IPS DF 4.7 (cell line): ENCODE results near the gene SNU13.
"Not testable (repeated sequence)": the region's sequence is repeated elsewhere in the genome, so short reads cannot be mapped to it uniquely, and the experiment has no call there.

Experiments
- DNase-seq: peaks from one replicate; pipeline ENCODE4 v3.0.0-alpha.2; 2013; ENCODE audit warnings: low spot score; ENCODE audit errors: extremely low read depth

SNU13 gene

DNA sequence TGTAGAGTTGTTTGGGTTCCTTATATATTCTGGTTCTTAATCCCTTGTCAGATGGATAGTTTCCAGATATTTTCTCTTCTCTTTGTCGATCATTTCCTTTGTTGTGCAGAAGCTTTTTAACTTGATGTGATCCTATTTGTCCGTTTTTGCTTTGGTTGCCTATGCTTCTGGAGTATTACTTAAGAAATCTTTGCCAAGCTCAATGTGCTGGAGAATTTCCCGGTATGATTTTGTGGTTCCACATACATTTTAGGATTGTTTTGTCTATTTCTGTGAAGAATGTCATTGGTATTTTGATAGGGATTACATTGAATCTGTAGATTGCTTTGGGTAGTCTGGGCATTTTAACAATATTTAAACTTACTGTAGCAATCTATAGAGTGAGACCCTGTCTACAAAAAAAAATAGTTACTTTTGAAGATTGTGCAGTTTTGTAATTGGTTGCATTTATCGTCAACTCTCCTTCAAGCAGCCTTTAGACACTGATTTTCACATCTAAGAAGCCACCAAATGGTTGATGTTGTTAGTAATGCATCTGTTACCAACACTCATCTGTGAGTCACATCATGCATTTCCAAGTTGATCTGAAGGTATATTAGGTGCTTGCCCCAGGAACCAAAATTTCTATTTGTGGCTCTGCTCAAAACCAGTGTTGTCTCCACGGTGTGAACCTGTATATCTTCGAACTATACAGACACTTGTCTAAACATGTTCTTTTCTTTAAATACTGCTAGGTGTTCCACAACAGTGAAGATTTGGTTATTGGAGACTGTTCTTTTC is 46.1 kb downstream of the SNU13 start:
- DNase-seq: no peak

DNA sequence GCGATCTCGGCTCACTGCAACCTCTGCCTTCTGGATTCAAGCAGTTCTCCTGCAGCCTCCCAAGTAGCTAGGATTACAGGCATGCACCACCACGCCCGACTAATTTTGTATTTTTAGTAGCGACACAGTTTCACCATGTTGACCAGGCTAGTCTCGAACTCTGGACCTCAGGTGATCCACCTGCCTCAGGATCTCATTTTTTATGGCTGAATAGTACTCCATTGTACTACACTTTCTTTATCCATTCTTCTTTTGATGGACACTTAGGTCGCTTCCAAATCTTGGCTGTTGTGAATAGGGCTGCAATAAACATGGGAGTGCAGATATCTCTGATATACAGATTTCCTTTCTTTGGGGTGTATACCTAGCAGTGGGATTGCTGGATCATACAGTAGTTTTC is 46.8 kb downstream of the SNU13 start:
- DNase-seq: no peak

DNA sequence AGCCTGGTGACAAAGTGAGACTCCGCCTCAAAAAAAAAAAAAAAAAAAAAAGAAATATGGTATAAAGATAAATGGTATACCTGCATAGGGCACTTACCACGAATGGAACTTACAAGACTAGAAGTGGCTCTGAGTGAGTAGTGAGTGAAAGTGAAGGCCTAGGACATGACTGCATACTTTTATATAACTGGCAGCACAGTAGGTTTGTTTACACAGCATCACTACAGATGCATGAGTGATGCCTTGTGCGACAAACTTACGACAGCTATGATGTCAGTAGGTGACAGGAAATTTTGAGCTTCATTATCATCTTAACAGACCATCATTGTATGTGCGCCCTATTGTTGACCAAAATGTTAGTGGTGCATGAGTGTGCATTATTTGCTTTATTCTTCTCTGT is 49.9 kb downstream of the SNU13 start:
- DNase-seq: no peak

DNA sequence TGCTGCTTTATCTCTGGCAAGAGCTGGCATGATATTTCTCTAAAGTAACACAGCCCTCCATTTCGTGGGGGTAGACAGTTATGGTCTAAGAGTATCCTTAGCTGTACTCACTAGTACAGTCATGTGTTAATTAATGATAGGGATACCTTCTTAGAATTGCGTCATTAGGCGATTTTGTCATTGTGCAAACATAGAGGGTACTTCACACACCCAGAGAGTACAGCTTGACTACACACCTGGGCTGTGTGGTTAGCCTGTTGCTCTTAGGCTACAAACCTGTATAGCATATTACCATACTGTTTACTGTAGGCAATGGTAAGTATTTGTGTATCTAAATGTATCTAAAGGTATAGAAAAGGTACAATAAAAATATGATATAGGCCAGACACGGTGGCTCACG is 50.5 kb downstream of the SNU13 start:
- no peak for DNase-seq

DNA sequence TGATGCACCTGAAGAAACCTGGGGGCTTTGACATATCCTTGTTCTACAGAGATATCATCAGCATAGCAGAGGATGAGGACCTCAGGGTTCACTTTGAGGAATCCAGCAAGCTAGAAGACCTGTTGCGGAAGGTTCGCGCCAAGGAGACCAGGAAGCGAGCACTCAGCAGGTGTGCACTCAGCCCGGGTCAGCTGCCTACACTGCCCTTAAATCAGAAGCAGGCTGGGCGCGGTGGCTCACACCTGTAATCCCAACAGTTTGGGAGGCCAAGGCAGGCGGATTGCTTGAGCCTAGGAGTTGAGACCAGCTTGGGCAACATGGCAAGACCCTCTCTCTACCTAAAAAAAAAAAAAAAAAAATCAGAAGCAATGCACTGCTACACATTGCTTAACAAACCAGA is 51.0 kb downstream of the SNU13 start:
- not testable (repeated sequence) for DNase-seq

DNA sequence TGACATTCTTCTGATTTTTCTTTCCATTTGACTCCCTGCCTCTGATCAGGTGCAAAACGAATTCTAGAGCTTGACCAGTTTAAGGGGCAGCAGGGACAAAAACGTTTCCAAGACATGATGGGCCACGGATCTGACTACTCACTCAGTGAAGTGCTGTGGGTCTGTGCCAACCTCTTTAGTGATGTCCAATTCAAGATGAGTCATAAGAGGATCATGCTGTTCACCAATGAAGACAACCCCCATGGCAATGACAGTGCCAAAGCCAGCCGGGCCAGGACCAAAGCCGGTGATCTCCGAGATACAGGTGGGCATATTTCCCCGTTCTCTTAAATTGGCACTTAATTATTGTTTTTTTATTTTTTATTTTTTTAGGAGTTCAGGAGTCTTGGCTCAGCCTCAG is 52.2 kb downstream of the SNU13 start:
- no peak for DNase-seq

DNA sequence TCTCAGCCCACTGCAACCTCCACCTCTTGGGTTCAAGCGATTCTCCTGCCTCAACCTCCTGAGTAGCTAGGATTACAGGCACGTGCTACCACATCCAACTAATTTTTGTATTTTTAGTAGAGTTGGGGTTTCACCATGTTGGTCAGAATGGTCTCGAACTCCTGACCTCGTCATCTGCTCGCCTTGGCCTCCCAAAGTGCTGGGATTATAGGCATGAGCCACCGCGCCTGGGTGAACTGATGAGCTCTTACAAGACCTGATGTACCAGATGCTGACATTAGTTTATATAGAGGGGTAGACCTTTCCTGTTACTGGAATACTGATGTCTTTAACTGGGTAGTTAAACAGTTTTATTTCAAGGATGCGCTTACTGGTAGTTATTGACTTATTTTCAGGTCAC is 54.1 kb downstream of the SNU13 start:
- DNase-seq: not testable (repeated sequence)

DNA sequence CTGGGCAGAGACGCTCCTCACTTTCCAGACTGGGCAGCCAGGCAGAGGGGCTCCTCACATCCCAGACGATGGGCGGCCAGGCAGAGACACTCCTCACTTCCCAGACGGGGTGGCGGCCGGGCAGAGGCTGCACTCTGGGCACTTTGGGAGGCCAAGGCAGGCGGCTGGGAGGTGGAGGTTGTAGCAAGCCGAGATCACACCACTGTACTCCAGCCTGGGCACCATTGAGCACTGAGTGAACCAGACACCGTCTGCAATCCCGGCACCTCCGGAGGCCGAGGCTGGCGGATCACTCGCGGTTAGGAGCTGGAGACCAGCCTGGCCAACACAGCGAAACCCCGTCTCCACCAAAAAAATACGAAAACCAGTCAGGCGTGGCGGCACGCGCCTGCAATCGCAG is 57.1 kb downstream of the SNU13 start:
- not testable (repeated sequence) for DNase-seq

DNA sequence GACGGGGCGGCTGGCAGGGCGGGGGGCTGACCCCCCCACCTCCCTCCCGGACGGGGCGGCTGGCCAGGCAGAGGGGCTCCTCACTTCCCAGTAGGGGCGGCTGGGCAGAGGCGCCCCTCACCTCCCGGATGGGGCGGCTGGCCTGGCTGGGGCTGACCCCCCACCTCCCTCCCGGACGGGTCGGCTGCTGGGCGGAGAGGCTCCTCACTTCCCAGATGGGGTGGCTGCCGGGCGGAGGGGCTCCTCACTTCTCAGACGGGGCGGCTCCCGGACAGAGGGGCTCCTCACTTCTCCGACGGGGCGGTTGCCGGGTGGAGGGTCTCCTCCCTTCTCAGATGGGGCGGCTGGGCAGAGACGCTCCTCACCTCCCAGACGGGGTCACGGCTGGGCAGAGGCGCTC is 57.6 kb downstream of the SNU13 start:
- not testable (repeated sequence) for DNase-seq

DNA sequence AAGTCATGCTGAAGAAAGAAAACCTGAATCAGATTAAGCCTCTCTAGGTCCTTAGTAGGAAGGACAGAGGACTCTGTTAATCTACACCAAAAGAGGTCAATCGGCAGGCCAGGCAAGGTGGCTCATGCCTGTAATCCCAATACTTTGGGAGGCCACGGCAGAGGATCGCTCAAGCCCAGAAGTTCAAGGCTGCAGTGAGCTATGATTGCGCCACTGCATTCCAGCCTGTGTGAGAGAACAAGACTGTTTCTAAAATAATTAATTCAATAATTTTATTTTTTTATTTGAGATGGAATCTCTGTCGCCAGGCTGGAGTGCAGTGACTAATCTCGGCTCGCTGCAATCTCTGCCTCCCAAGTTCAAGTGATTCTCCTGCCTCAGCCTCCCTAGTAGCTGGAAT is 63.1 kb downstream of the SNU13 start:
- DNase-seq: no peak
